Measurements from ENCODE around the gene AIFM3. TPM values are rescaled to one million over a fixed set of nuclear protein-coding genes. Genes with fewer than 3 reads are reported as not detected.

The AIFM3 gene
- total and polyA plus RNA-seq, 4 donors: 0.38 to 1.1 (median 0.63) TPM

- H3K27ac ChIP-seq (ENCODE audit: low read depth in 1 of 2, low read length in 2 of 2): no peak overlapping the region
- H3K9ac ChIP-seq (ENCODE audit: low read depth in 1 of 2, low read length in 2 of 2): no peak overlapping the region
- H3K4me3 ChIP-seq (ENCODE audit: low read depth in 1 of 3, low read length in 3 of 3): no peak overlapping the region
- 96% methylated on average over 1 of the region's 1 CpG for WGBS
- peaks cover 14 to 54% (median 38%) of the 10 kb centered on the region in 4 donors for H3K4me1 ChIP-seq (ENCODE audit: control insufficient read depth in 4 of 4, insufficient read depth in 4 of 4, low read length in 3 of 4)
- DNase-seq (ENCODE audit: low spot score): no peak
- H3K9me3 ChIP-seq (ENCODE audit: control insufficient read depth in 4 of 4, low read length in 3 of 4): no peaks in the 10 kb centered on the region
- TF ChIP-seq ZBTB33 (IDR thresholded peaks at IDR 0.05) (no peak), RAD21 (IDR thresholded peaks at IDR 0.05) (no peak), SP1 (IDR thresholded peaks at IDR 0.05) (no peak), ATF3 (IDR thresholded peaks at IDR 0.05) (no peak), REST (IDR thresholded peaks at IDR 0.05) (no peak), HNF4A (conservative IDR thresholded peaks at IDR 0.05) (no peak), GABPA (IDR thresholded peaks at IDR 0.05 in 1 of 2, conservative IDR thresholded peaks at IDR 0.05 in 1 of 2) (no peak), YY1 (IDR thresholded peaks at IDR 0.05) (no peak), FOXA1 (IDR thresholded peaks at IDR 0.05) (no peak), TAF1 (conservative IDR thresholded peaks at IDR 0.05) (no peak), CTCF (IDR thresholded peaks at IDR 0.05; ENCODE audit: low read depth, low read length, missing input control) (no peak), MAX (IDR thresholded peaks at IDR 0.05) (no peak), EGR1 (IDR thresholded peaks at IDR 0.05; ENCODE audit: low read depth in 2 of 2) (no peak), JUND (IDR thresholded peaks at IDR 0.05) (no peak), FOXA2 (IDR thresholded peaks at IDR 0.05) (no peak), RXRA (IDR thresholded peaks at IDR 0.05) (no peak)
- peaks cover 1 to 13% (median 6%) of the 10 kb centered on the region in 4 donors for H3K36me3 ChIP-seq (ENCODE audit: control insufficient read depth in 4 of 4, insufficient read depth in 3 of 4, low read depth in 1 of 4, low read length in 3 of 4)
- H3K27me3 ChIP-seq (ENCODE audit: control insufficient read depth in 4 of 4, insufficient read depth in 4 of 4, low read length in 3 of 4): no peaks in the 10 kb centered on the region
Observed at GRCh38 chr22:20946991-20947390, 20.1 kb upstream of the AIFM3 start.

GRCh38 chr22:20948450-20948849, 18.6 kb upstream of the AIFM3 start:
- no peak for DNase-seq (ENCODE audit: low spot score)
- Histone ChIP-seq H3K27me3 (ENCODE audit: control insufficient read depth in 4 of 4, insufficient read depth in 4 of 4, low read length in 3 of 4) (no peaks in the 10 kb centered on the region), H3K36me3 (ENCODE audit: control insufficient read depth in 4 of 4, insufficient read depth in 3 of 4, low read depth in 1 of 4, low read length in 3 of 4) (peaks cover 0 to 13% (median 6%) of the 10 kb centered on the region in 4 donors), H3K4me3 (ENCODE audit: low read depth in 1 of 3, low read length in 3 of 3) (no peak overlapping the region), H3K9ac (ENCODE audit: low read depth in 1 of 2, low read length in 2 of 2) (peak overlapping the region in 1 of 2 donors; percentile 35), H3K4me1 (ENCODE audit: control insufficient read depth in 4 of 4, insufficient read depth in 4 of 4, low read length in 3 of 4) (peaks cover 14 to 68% (median 49%) of the 10 kb centered on the region in 4 donors), H3K9me3 (ENCODE audit: control insufficient read depth in 4 of 4, low read length in 3 of 4) (no peaks in the 10 kb centered on the region), H3K27ac (ENCODE audit: low read depth in 1 of 2, low read length in 2 of 2) (peak overlapping the region; percentile 6 to 39)
- WGBS: 33% methylated on average over 5 of the region's 5 CpGs
- TF ChIP-seq RXRA (IDR thresholded peaks at IDR 0.05): peak; percentile 45 to 50
- TF ChIP-seq ATF3 (IDR thresholded peaks at IDR 0.05): no peak
- no peak for TF ChIP-seq REST (IDR thresholded peaks at IDR 0.05)
- TF ChIP-seq HNF4A (conservative IDR thresholded peaks at IDR 0.05): peak; percentile 89 to 92
- TF ChIP-seq YY1 (IDR thresholded peaks at IDR 0.05): no peak
- no peak for TF ChIP-seq FOXA2 (IDR thresholded peaks at IDR 0.05)
- TF ChIP-seq SP1 (IDR thresholded peaks at IDR 0.05): peak; percentile 75
- TF ChIP-seq FOXA1 (IDR thresholded peaks at IDR 0.05): no peak
- no peak for TF ChIP-seq NR2F2 (IDR thresholded peaks at IDR 0.05)
- TF ChIP-seq RAD21 (IDR thresholded peaks at IDR 0.05): no peak
- TF ChIP-seq MAX (IDR thresholded peaks at IDR 0.05): no peak
- no peak for TF ChIP-seq TAF1 (conservative IDR thresholded peaks at IDR 0.05)
- TF ChIP-seq HNF4G (IDR thresholded peaks at IDR 0.05): peak; percentile 72
- no peak for TF ChIP-seq GABPA (IDR thresholded peaks at IDR 0.05 in 1 of 2, conservative IDR thresholded peaks at IDR 0.05 in 1 of 2)

Data from liver (tissue), 9 donors.